GM21390 (cell line): ENCODE results near the gene LURAP1L.
"Not testable (repeated sequence)": the region's sequence is repeated elsewhere in the genome, so short reads cannot be mapped to it uniquely, and the experiment has no call there.

Experiments
- ATAC-seq: cut with Tn5 transposase; IDR thresholded peaks from one replicate; pipeline ENCODE4 v1.9.1; 2021; ENCODE audit not compliant: unreplicated experiment

Gene LURAP1L

DNA sequence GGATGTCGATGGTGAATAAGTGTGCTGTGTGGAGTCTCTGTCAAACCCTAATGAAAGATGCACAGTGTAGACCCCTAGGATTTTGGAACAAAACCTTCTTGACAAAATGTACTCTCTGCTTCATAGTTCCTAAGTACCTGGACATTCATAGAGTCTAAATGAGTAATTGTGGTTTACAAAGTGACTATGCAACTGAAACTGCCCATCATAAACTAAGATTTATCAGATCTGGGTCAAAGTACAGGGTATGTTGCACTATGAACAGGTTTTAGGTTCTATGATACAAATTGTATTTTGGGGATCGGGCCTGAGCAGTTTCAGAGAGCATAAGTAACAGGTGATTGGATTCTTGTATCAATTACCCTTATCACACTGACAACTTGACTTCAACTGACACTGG is 79.4 kb downstream of the LURAP1L start:
- ATAC-seq = no peak

DNA sequence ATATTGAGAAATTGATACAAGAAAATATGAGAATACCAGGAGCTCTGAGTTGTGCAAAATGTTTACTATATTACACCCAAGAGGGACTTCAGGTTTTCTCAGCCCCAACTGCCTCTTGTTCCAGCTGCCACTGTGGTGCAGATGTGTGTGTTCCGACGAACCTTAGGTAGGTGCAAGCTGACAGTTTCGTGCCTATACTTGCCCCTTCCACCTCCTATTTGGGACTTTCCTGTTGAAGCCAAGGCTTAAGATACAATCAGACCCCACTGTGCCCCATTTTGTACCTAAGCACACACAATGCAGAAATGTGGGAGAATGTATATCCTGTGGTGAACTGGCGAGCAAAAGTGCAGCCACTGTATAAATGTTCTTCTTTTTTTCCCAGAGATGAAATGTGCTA is 80.2 kb downstream of the LURAP1L start:
- no peak for ATAC-seq

DNA sequence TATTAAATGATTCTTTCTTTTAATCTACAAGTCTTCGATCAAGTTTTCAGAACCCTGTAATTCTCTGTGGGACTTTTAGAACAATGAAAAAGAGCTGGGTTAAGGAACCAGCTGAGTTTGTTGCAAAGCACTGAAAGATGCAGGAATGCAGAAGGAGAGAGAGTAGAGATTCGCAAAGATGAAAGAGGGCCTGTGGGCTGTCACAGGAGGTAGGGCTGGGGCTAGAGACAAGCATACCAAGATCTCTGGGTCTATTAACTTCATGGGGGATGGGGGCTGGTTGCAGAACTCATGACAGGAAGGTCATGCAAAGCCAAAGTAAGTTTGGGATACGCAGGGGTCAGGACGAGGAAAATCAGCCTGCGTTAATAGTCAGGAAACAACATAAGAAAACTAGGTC is 81.8 kb downstream of the LURAP1L start:
- no peak for ATAC-seq

DNA sequence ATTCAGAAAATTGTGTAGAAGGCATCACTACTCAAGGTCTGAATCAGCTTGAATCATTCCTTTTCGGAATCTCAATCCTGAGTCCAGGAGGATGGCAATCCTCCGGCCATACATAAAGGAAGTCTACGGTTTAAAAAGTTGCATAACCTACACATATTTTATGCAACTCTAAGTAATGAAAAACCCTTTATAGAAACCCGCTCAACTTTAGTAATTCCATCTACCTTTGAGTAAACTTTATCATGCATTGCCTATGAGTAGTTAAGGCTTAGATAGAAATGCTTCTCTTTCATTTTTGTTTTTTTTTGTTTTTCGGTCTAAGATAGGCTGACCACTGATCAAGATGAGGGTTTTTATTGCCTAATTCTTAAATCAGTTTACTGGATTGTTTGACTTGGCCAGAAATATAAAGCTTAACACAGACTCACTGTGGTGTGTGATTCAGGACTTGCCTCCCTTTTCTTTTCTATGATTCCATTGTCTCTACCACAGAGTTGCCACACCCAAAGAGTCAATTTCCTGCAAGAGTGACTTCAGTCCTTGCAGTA is 85.0 kb downstream of the LURAP1L start:
- ATAC-seq = no peak

DNA sequence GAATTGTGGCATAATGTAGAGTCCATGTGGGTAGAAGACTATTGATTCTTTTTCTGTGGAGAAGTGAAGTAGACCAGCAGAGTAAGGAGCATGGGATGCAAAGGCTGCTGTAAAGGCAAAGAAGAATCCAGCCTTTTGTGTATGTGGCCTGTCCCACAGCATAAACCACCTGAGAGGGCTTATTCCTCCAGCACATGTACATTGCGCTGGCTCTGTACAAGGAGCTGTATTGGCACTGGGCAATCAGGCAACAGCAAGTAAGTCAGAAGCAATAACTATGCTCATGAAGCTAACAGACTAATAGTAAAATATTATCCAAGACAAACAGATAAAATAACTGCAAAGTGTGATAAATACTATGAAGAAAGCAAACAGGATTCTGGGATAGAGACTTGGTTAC is 86.2 kb downstream of the LURAP1L start:
- no peak for ATAC-seq

DNA sequence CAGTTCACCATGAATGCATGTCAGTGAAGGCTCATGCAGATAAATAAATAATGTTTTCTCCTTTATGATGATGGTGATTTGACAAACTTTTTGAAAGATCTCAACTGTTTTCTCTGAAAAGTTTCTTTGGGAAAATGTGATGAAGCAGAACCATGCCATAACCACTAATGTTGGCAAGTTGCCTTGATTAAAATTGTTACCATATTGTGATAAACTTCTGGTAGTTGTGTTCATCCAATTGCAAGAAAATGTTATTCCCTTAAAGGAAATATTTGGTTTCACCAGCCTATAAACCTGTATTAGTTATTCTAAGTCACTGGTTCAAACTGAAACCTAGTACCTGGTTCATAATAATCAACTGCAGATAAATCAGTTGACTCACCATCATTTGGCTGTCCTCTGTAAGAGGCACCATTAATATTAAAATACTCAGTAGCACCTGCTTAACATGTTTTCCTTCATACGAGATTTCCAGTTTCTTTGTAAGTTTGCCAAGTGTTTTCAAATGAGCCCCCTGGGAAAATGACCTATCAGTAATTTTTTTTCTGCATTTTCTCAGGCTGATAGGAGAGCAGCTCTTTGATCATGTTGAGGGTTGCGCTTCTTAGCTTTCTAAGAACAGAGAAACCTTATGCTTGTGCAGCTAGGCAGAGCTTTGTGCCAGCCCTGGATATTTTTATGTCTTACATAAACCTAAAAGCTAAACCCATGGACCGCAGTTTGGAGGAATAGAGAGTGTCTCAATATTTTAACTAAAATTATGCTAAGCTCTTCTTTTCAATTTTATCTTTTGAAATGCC is 88.0 kb downstream of the LURAP1L start:
- no peak for ATAC-seq

DNA sequence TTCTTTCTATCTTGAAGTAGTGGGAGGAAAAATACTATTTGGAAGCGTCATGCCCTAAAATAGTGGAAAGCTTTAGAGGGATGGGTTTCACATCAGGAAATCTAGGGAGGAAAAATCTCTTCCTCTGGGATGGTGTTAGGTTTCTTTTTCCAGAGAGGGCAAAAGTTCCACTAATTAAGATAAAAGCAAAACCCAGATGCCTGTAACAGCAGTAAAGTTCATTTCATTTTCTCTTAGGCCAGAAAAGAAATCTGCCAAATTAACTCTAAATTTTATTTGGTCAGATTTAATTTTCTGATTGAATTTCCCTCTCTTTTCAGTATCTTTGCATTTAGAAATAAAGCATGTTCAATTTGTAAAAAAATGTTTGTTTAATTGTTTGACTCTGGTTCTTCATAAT is 88.8 kb downstream of the LURAP1L start:
- ATAC-seq = no peak

DNA sequence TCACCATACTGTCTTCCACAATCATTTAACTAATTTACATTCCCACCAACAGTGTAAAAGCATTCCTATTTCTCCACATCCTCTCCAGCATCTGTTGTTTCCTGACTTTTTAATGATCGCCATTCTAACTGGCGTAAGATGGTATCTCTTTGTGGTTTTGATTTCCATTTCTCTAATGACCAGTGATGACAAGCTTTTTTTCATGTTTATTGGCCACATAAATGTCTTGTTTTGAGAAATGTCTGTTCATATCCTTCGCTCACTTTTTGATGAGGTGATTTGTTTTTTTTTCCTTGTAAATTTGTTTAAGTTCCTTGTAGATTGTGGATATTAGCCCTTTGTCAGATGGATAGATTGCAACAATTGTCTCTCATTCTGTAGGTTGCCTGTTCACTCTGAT is 90.6 kb downstream of the LURAP1L start:
- not testable (repeated sequence) for ATAC-seq
